Measurements from ENCODE around the gene UNC5B.

DNA sequence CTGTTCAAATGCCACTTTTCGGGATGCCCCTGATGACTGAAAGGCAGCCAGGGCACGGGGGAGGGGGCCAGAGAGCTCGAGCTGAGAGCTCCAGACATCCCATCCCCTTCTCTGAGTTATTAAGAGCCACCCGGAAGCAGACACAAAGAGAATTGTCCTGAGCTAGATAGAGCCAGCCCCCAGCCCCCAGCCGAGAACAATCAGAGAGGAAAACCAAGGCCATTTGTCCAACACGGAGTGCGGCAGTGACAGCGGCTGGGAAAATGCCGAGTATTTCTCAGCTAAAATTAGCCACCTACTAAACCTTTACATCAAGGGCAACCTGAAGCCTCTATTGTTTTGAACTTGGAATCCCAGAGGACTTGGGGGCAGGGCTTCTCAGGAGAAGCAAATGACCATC, 51.0 kb downstream of the UNC5B start:
- no peak for TF ChIP-seq FOXJ3 (CRISPR knock-in tag; IDR thresholded peaks at IDR 0.05; ENCODE audit: borderline replicate concordance)
- TF ChIP-seq, protein P1, sequence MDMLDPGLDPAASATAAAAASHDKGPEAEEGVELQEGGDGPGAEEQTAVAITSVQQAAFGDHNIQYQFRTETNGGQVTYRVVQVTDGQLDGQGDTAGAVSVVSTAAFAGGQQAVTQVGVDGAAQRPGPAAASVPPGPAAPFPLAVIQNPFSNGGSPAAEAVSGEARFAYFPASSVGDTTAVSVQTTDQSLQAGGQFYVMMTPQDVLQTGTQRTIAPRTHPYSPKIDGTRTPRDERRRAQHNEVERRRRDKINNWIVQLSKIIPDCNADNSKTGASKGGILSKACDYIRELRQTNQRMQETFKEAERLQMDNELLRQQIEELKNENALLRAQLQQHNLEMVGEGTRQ (CRISPR knock-in tag; IDR thresholded peaks at IDR 0.05): no peak

Data from WTC11 (cell line).